HepG2 (cell line): Measurements from ENCODE around the gene TRIM54. TPM values are rescaled to one million over a fixed set of nuclear protein-coding genes. Genes with fewer than 3 reads are reported as not detected.
A peak's percentile ranks its signal among the peaks of the same experiment; 100 is the strongest.

ENCODE experiments used
- ATAC-seq: fragments of 200-7000 bp; cut with Tn5 transposase; 3 replicates; pipeline ENCODE4 v1.9.1; 2020; ENCODE audit warnings: mild to moderate bottlenecking, moderate library complexity
- BruUV-seq: library from RNA; stranded (reverse); fragments of 400-500 nt; replicated peaks from 2 replicates; lab custom pipeline; 2021; lab: Mats Ljungman, UMichigan
- CTCF ChIA-PET: fragments of 300-600 bp; formaldehyde crosslinking; extraction: SDS; loops from one replicate; lab custom pipeline; 2021; ENCODE audit warnings: low total read pairs, inconsistent platforms, low intra/inter-chr PET ratio; lab: Yijun Ruan, JAX
- POLR2A ChIA-PET: fragments of 350-600 bp; sonication (Branson Sonifier 250); formaldehyde crosslinking; loops from one replicate; lab custom pipeline; 2020; ENCODE audit warnings: antibody characterized with exemption, inconsistent platforms; lab: Yijun Ruan, JAX
- DNase-seq: peaks from one replicate; pipeline ENCODE4 v3.0.0-alpha.2; 2015; ENCODE audit warnings: low spot score
- FAIRE-seq: peaks from 3 replicates; lab custom pipeline; 2011; peaks lifted over from hg19 to GRCh38; lab: Jason Lieb, UNC
- H2AFZ ChIP-seq: one replicate; pipeline ENCODE4 v1.6.1; 2011; ENCODE audit warnings: low read length, inconsistent platforms
- H3K27ac ChIP-seq: fragments of 300-600 bp; 3 replicates; pipeline ENCODE4 v1.8.0; 2011; ENCODE audit warnings: mixed run types, mild to moderate bottlenecking, mixed read lengths, low read length, inconsistent platforms; ENCODE audit not compliant: insufficient read depth; ENCODE audit errors: extremely low read length
- H3K27me3 ChIP-seq, 2 experiments: fragments of 200-600 bp in 1 of 2; 2 replicates in 1 of 2; 3 replicates in 1 of 2; pipeline versions ENCODE4 v1.6.0 to v1.8.0; 2011; ENCODE audit warnings: low read length in 2 of 2, mild to moderate bottlenecking in 2 of 2, moderate library complexity in 2 of 2, inconsistent platforms in 1 of 2; ENCODE audit not compliant: insufficient read depth in 2 of 2, control insufficient read depth in 1 of 2
- H3K36me3 ChIP-seq, 2 experiments: fragments of 200-600 bp in 1 of 2; replicated peaks in 1 of 2; 2 replicates in 1 of 2; 3 replicates in 1 of 2; pipeline versions ENCODE4 v1.5.1 to v1.8.0; 2011; ENCODE audit warnings: low read length in 2 of 2, inconsistent platforms in 1 of 2; ENCODE audit not compliant: insufficient read depth in 2 of 2, control insufficient read depth in 1 of 2
- H3K4me1 ChIP-seq: 2 replicates; pipeline ENCODE4 v1.5.1; 2012; ENCODE audit warnings: low read length, inconsistent platforms; ENCODE audit not compliant: insufficient read depth
- H3K4me2 ChIP-seq: 2 replicates; pipeline ENCODE4 v1.6.0; 2011; ENCODE audit warnings: low read depth, low read length, inconsistent platforms
- H3K4me3 ChIP-seq, 3 experiments: fragments of 200-600 bp in 1 of 3; sonication (generic), shearing (Covaris generic) in 1 of 3; replicated peaks in 1 of 3; 2 replicates each; pipeline ENCODE4 v1.5.1; 2011 to 2016; ENCODE audit warnings: low read length in 3 of 3, inconsistent platforms in 2 of 3, low read depth in 2 of 3, mild to moderate bottlenecking in 2 of 3, control low read depth in 1 of 3, mixed read lengths in 1 of 3; ENCODE audit not compliant: insufficient read depth in 1 of 3
- H3K79me2 ChIP-seq: one replicate; pipeline ENCODE4 v1.6.1; 2011; ENCODE audit warnings: low read length, inconsistent platforms; ENCODE audit not compliant: insufficient read depth
- H3K9ac ChIP-seq: 2 replicates; pipeline ENCODE4 v1.6.0; 2011; ENCODE audit warnings: mild to moderate bottlenecking, low read depth, low read length, inconsistent platforms; ENCODE audit not compliant: insufficient read depth
- H3K9me3 ChIP-seq: 2 replicates; pipeline ENCODE4 v1.5.1; 2012; ENCODE audit warnings: mild to moderate bottlenecking, low read length
- H4K20me1 ChIP-seq: 2 replicates; pipeline ENCODE4 v1.6.0; 2011; ENCODE audit warnings: inconsistent platforms, mild to moderate bottlenecking, low read length, moderate library complexity; ENCODE audit not compliant: insufficient read depth
- ARID2 ChIP-seq: sonication (generic); formaldehyde crosslinking; IDR thresholded peaks from 2 replicates; pipeline ENCODE4 v1.8.1; 2022; ENCODE audit warnings: mild to moderate bottlenecking, missing genetic modification reagents, borderline replicate concordance
- ARNT2 ChIP-seq: sonication (generic); formaldehyde crosslinking; IDR thresholded peaks from 2 replicates; pipeline ENCODE4 v1.8.0; 2022; ENCODE audit warnings: mild to moderate bottlenecking, low read depth, missing genetic modification reagents, moderate library complexity
- ATF5 ChIP-seq: sonication (generic); formaldehyde crosslinking; IDR thresholded peaks from 2 replicates; pipeline ENCODE4 v1.4.0; 2020; ENCODE audit warnings: mild to moderate bottlenecking, low read depth, missing genetic modification reagents
- CREB1 ChIP-seq, 2 experiments: fragments of 450-650 bp in 1 of 2; IDR thresholded peaks; 2 replicates each; pipeline ENCODE4 v1.6.1; 2016 to 2017; ENCODE audit warnings: control low read depth in 1 of 2, mild to moderate bottlenecking in 1 of 2, missing compliant biosample characterization in 1 of 2, missing genetic modification characterization in 1 of 2
- KLF11 ChIP-seq: IDR thresholded peaks from 2 replicates; pipeline ENCODE4 v1.6.1; 2016; ENCODE audit warnings: missing compliant biosample characterization
- NAIF1 ChIP-seq: sonication (generic); formaldehyde crosslinking; IDR thresholded peaks from 2 replicates; pipeline ENCODE4 v1.5.0; 2020; ENCODE audit warnings: mild to moderate bottlenecking, missing genetic modification reagents, borderline replicate concordance
- PBX2 ChIP-seq: IDR thresholded peaks from 2 replicates; pipeline ENCODE4 v1.6.1; 2016; ENCODE audit warnings: control low read depth
- REXO4 ChIP-seq: sonication (generic); formaldehyde crosslinking; IDR thresholded peaks from 2 replicates; pipeline ENCODE4 v1.8.0; 2022; ENCODE audit warnings: missing genetic modification reagents, mild to moderate bottlenecking, borderline replicate concordance
- SMC3 ChIP-seq: IDR thresholded peaks from 2 replicates; pipeline ENCODE4 v1.6.1; 2011; ENCODE audit warnings: low read length, improper control_type of control experiment
- SOX13 ChIP-seq, 3 experiments: fragments of 450-650 bp in 1 of 3; sonication (generic) in 1 of 3; formaldehyde crosslinking in 1 of 3; IDR thresholded peaks in 2 of 3; conservative IDR thresholded peaks in 1 of 3; 2 replicates each; pipeline versions ENCODE4 v1.5.0 to v1.6.1; 2016 to 2020; ENCODE audit warnings: antibody characterized with exemption in 1 of 3, mild to moderate bottlenecking in 1 of 3, missing compliant biosample characterization in 1 of 3, missing genetic modification reagents in 1 of 3, moderate library complexity in 1 of 3
- ZBTB3 ChIP-seq: sonication (generic); formaldehyde crosslinking; IDR thresholded peaks from 2 replicates; pipeline ENCODE4 v1.4.0; 2020; ENCODE audit warnings: low read depth, mild to moderate bottlenecking, moderate library complexity, missing genetic modification reagents, borderline replicate concordance
- ZNF121 ChIP-seq: sonication (generic); formaldehyde crosslinking; IDR thresholded peaks from 2 replicates; pipeline ENCODE4 v1.5.0; 2020; ENCODE audit warnings: mild to moderate bottlenecking, missing genetic modification reagents
- ZNF574 ChIP-seq: sonication (generic); formaldehyde crosslinking; IDR thresholded peaks from 2 replicates; pipeline ENCODE4 v1.4.0; 2020; ENCODE audit warnings: missing genetic modification reagents
- ZNF75D ChIP-seq: sonication (generic); formaldehyde crosslinking; IDR thresholded peaks from 2 replicates; pipeline ENCODE4 v1.8.1; 2023; ENCODE audit warnings: missing genetic modification reagents, mild to moderate bottlenecking, borderline replicate concordance
- ZNF772 ChIP-seq: sonication (generic); formaldehyde crosslinking; IDR thresholded peaks from 2 replicates; pipeline ENCODE4 v1.5.0; 2020; ENCODE audit warnings: mild to moderate bottlenecking, missing genetic modification reagents
- ZSCAN21 ChIP-seq: sonication (generic); formaldehyde crosslinking; IDR thresholded peaks from 2 replicates; pipeline ENCODE4 v1.8.0; 2022; ENCODE audit warnings: mild to moderate bottlenecking, missing genetic modification reagents, moderate library complexity, borderline replicate concordance
- WGBS: methylation state at CpG from one replicate; pipeline ENCODE4 v1.1.6; 2017; ENCODE audit warnings: low lambda C conversion rate; 5-methylcytosine and 5-hydroxymethylcytosine counted together
- in situ Hi-C: cut with HindIII; loops from 2 replicates; pipeline ENCODE4 v1.10.0; 2017; ENCODE audit warnings: low pct_unique_long_range_greater_than_20kb; ENCODE audit not compliant: extremely low pct_ligation_motif_present
- intact Hi-C: fragments of 100-400 bp; cut with micrococcal nuclease; formaldehyde crosslinking; loops from one replicate; pipeline ENCODE4 v1.10.0; 2022; ENCODE audit not compliant: unreplicated experiment
- polyA plus RNA-seq, 8 experiments: library from polyadenylated mRNA; depleted of rRNA in 3 of 8; stranded (reverse) in 7 of 8; unstranded in 1 of 8; fragments of >200 nt; fragmentation: Illumina TruSeq in 4 of 8; extraction: Trizol in 4 of 8; gene quantifications; 2 replicates each; pipeline versions ENCODE4 v1.2.1 to v1.2.3, GENCODE V29; 2011 to 2016; ENCODE audit warnings: low read depth in 4 of 8, missing spikeins in 1 of 8, mixed read lengths in 1 of 8; ENCODE audit not compliant: insufficient read depth in 1 of 8
- total RNA-seq, 5 experiments: library from RNA; depleted of rRNA; stranded (reverse); fragments of >200 nt; fragmentation: Illumina TruSeq; extraction: Trizol; gene quantifications; 2 replicates each; pipeline ENCODE4 v1.2.3, GENCODE V29; 2016; ENCODE audit warnings: low read depth in 1 of 5

TRIM54 gene
- total and polyA plus RNA-seq, 2 of the 13 experiments (the other 11 are each of a cell fraction or from before 2014, with no cell fraction given) = 0.07 to 0.13 TPM

GRCh38 chr2:27353762-27354596 is 71.8 kb downstream of the TRIM54 start:
- ATAC-seq (peak; percentile 36), DNase-seq (peak; percentile 88), FAIRE-seq (peak; percentile 84)
- Histone ChIP-seq H3K4me1 (peaks cover 56% of the 10 kb centered on the region), H3K4me3 (peak overlapping the region in 2 of 3 experiments; percentile 75 to 91; a peak in 4 of 6 replicates), H3K27ac (peak overlapping the region; percentile 96), H3K79me2 (peaks cover 87% of the 10 kb centered on the region), H4K20me1 (no peaks in the 10 kb centered on the region), H3K27me3 (no peaks in the 10 kb centered on the region; a peak in 1 of 5 replicates), H3K9me3 (no peaks in the 10 kb centered on the region), H3K9ac (peak overlapping the region; percentile 99), H3K4me2 (peak overlapping the region; percentile 90), H3K36me3 (peaks cover 1 to 5% of the 10 kb centered on the region in 2 experiments; a peak in 2 of 5 replicates), H2AFZ (no peak overlapping the region)
- POLR2A ChIA-PET = interaction anchor here (0.6 to 4.1 kb wide), 23 partner anchors 10 to 1039 kb away, joined by 3 to 73 read pairs (median 4); partner anchors contain the start of genes ATRAID, CCDC121, EIF2B4 and FNDC4
- in situ Hi-C loops = no loop called here
- no TSS peak for BruUV-seq
- CTCF ChIA-PET = no interaction called here
- 9% methylated on average over 7 of the region's 7 CpGs for WGBS
- intact Hi-C loops = no loop called here
- TF ChIP-seq CREB1 (IDR thresholded peaks at IDR 0.05) (no peak), CREB1 (CRISPR knock-in tag; IDR thresholded peaks at IDR 0.05) (peak; percentile 53; the same call in 1 of the 2 replicates), ZNF772 (CRISPR knock-in tag) (0 out of 2 replicates have a peak, but pooled peaks have one; percentile 45), PBX2 (no peak), KLF11 (CRISPR knock-in tag) (no peak), ARID2 (0 out of 2 replicates have a peak, but pooled peaks have one; percentile 27), NAIF1 (0 out of 2 replicates have a peak, but pooled peaks have one; percentile 39), ZSCAN21 (CRISPR knock-in tag) (0 out of 2 replicates have a peak, but pooled peaks have one; percentile 26), REXO4 (no peak), ZBTB3 (CRISPR knock-in tag) (0 out of 2 replicates have a peak, but pooled peaks have one; percentile 69), ZNF121 (peak; percentile 55; the same call in 1 of the 2 replicates), ATF5 (CRISPR knock-in tag) (no peak), SMC3 (no peak), SOX13 (IDR thresholded peaks at IDR 0.05) (no peak), SOX13 (CRISPR knock-in tag; conservative IDR thresholded peaks at IDR 0.05 in 1 of 2, IDR thresholded peaks at IDR 0.05 in 1 of 2) (peak in 1 of 2 experiments; percentile 60; a peak in 2 of 4 replicates), ZNF75D (CRISPR knock-in tag) (no peak), ARNT2 (CRISPR knock-in tag) (peak; percentile 70), ZNF574 (peak; percentile 36)
